Measurements from ENCODE around the gene UGT3A2.

DNA sequence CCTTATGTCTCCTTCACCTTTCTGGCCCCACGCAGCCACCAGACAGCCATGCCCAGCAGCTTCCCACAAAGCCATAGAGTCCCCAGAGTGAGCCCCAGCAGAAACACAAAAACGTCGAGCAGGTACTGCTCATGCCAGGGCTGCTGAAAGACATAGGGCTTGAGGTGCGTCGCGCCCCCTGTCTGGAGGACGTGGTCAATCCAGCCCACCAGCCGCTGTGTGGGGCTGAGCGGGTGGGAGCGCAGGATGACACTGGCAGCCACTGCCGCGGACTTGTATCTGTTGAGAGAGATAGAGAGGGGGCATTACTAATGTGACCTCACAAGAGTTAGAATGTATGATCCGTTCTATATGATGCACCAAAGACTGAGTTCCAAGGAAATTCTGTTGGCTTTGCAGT is 31.0 kb downstream of the UGT3A2 start:
- TF ChIP-seq, protein P1, sequence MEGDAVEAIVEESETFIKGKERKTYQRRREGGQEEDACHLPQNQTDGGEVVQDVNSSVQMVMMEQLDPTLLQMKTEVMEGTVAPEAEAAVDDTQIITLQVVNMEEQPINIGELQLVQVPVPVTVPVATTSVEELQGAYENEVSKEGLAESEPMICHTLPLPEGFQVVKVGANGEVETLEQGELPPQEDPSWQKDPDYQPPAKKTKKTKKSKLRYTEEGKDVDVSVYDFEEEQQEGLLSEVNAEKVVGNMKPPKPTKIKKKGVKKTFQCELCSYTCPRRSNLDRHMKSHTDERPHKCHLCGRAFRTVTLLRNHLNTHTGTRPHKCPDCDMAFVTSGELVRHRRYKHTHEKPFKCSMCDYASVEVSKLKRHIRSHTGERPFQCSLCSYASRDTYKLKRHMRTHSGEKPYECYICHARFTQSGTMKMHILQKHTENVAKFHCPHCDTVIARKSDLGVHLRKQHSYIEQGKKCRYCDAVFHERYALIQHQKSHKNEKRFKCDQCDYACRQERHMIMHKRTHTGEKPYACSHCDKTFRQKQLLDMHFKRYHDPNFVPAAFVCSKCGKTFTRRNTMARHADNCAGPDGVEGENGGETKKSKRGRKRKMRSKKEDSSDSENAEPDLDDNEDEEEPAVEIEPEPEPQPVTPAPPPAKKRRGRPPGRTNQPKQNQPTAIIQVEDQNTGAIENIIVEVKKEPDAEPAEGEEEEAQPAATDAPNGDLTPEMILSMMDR (IDR thresholded peaks at IDR 0.05): no peak
- no peak for TF ChIP-seq ZFX (IDR thresholded peaks at IDR 0.05; ENCODE audit: borderline replicate concordance)

Measured in 22Rv1 (cell line).